ENCODE data around the gene LRIG2.

LRIG2 gene

GRCh38 chr1:113170519-113170918 lies 97.5 kb downstream of the LRIG2 start:
- TF ChIP-seq, protein P1, sequence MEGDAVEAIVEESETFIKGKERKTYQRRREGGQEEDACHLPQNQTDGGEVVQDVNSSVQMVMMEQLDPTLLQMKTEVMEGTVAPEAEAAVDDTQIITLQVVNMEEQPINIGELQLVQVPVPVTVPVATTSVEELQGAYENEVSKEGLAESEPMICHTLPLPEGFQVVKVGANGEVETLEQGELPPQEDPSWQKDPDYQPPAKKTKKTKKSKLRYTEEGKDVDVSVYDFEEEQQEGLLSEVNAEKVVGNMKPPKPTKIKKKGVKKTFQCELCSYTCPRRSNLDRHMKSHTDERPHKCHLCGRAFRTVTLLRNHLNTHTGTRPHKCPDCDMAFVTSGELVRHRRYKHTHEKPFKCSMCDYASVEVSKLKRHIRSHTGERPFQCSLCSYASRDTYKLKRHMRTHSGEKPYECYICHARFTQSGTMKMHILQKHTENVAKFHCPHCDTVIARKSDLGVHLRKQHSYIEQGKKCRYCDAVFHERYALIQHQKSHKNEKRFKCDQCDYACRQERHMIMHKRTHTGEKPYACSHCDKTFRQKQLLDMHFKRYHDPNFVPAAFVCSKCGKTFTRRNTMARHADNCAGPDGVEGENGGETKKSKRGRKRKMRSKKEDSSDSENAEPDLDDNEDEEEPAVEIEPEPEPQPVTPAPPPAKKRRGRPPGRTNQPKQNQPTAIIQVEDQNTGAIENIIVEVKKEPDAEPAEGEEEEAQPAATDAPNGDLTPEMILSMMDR (IDR thresholded peaks at IDR 0.05) = no peak

- TF ChIP-seq, protein P1 (IDR thresholded peaks at IDR 0.05) = no peak
Measured at GRCh38 chr1:113178106-113178505, 105.1 kb downstream of the LRIG2 start.

DNA sequence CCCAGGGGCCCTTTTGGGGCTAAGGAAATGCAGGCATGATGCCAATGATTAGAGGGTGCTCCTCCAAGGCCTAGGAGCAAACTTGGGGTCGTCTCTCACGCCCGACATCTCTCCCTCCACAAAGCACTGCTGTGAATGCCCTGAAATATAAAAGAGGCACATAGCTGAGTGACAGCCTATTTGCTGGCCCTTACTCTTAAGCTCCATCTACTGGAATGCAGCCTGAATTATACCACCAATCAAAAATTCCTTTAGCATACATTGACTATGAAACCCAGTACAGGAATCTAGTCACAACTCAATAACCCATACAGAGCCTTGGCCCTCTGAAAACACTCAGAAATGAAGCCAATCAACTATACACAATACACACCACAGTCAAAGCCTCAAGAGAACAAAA lies 105.5 kb downstream of the LRIG2 start:
- TF ChIP-seq, protein P1 (IDR thresholded peaks at IDR 0.05) = no peak

Measured in LNCAP (cell line).